ENCODE measurements around the gene PAOX.
"Not testable (repeated sequence)": the region's sequence is repeated elsewhere in the genome, so short reads cannot be mapped to it uniquely, and the experiment has no call there.

Gene PAOX

GRCh38 chr10:133385214-133385613 is 6.2 kb downstream of the PAOX start:
- Histone ChIP-seq H3K9me3 (ENCODE audit: control insufficient read depth in 2 of 2, low read length in 2 of 2) (no peaks in the 10 kb centered on the region), H3K4me3 (ENCODE audit: low read length in 2 of 2) (no peak overlapping the region), H3K36me3 (ENCODE audit: control insufficient read depth in 2 of 2, insufficient read depth in 2 of 2, low read length in 2 of 2) (peaks cover 3 to 9% of the 10 kb centered on the region in 2 donors), H3K27me3 (ENCODE audit: control insufficient read depth in 2 of 2, insufficient read depth in 2 of 2, low read length in 2 of 2) (no peaks in the 10 kb centered on the region), H3K4me1 (ENCODE audit: control insufficient read depth in 2 of 2, insufficient read depth in 2 of 2, low read length in 2 of 2) (peaks cover 0 to 1% of the 10 kb centered on the region in 2 donors), H3K9ac (ENCODE audit: low read depth in 1 of 2, low read length in 2 of 2) (no peak overlapping the region), H3K27ac (ENCODE audit: low read depth in 2 of 2, low read length in 2 of 2) (no peak overlapping the region)

- H3K27me3 ChIP-seq (ENCODE audit: control insufficient read depth in 2 of 2, insufficient read depth in 2 of 2, low read length in 2 of 2); H3K4me1 ChIP-seq (ENCODE audit: control insufficient read depth in 2 of 2, insufficient read depth in 2 of 2, low read length in 2 of 2); H3K9me3 ChIP-seq (ENCODE audit: control insufficient read depth in 2 of 2, low read length in 2 of 2); H3K27ac ChIP-seq (ENCODE audit: low read depth in 2 of 2, low read length in 2 of 2); H3K9ac ChIP-seq (ENCODE audit: low read depth in 1 of 2, low read length in 2 of 2); H3K4me3 ChIP-seq (ENCODE audit: low read length in 2 of 2): not testable (repeated sequence)
- H3K36me3 ChIP-seq (ENCODE audit: control insufficient read depth in 2 of 2, insufficient read depth in 2 of 2, low read length in 2 of 2): peaks cover 3 to 11% of the 10 kb centered on the region in 2 donors
Measured at GRCh38 chr10:133386951-133387350, 7.9 kb downstream of the PAOX start.

GRCh38 chr10:133388236-133388972 is 9.3 kb downstream of the PAOX start:
- Histone ChIP-seq H3K9me3 (ENCODE audit: control insufficient read depth in 2 of 2, low read length in 2 of 2) (no peaks in the 10 kb centered on the region), H3K9ac (ENCODE audit: low read depth in 1 of 2, low read length in 2 of 2) (peak overlapping the region in 1 of 2 donors; percentile 12), H3K4me1 (ENCODE audit: control insufficient read depth in 2 of 2, insufficient read depth in 2 of 2, low read length in 2 of 2) (peaks cover under 1 to 7% of the 10 kb centered on the region in 2 donors), H3K4me3 (ENCODE audit: low read length in 2 of 2) (peak overlapping the region in 1 of 2 donors; percentile 65), H3K27ac (ENCODE audit: low read depth in 2 of 2, low read length in 2 of 2) (peak overlapping the region; percentile 42 to 69), H3K36me3 (ENCODE audit: control insufficient read depth in 2 of 2, insufficient read depth in 2 of 2, low read length in 2 of 2) (peaks cover 3 to 8% of the 10 kb centered on the region in 2 donors), H3K27me3 (ENCODE audit: control insufficient read depth in 2 of 2, insufficient read depth in 2 of 2, low read length in 2 of 2) (no peaks in the 10 kb centered on the region)

GRCh38 chr10:133388973-133389818 is 10.1 kb downstream of the PAOX start:
- Histone ChIP-seq H3K27me3 (ENCODE audit: control insufficient read depth in 2 of 2, insufficient read depth in 2 of 2, low read length in 2 of 2) (no peaks in the 10 kb centered on the region), H3K9me3 (ENCODE audit: control insufficient read depth in 2 of 2, low read length in 2 of 2) (no peaks in the 10 kb centered on the region), H3K27ac (ENCODE audit: low read depth in 2 of 2, low read length in 2 of 2) (peak overlapping the region; percentile 51 to 69), H3K4me1 (ENCODE audit: control insufficient read depth in 2 of 2, insufficient read depth in 2 of 2, low read length in 2 of 2) (peaks cover 2 to 7% of the 10 kb centered on the region in 2 donors), H3K9ac (ENCODE audit: low read depth in 1 of 2, low read length in 2 of 2) (peak overlapping the region; percentile 41 to 60), H3K36me3 (ENCODE audit: control insufficient read depth in 2 of 2, insufficient read depth in 2 of 2, low read length in 2 of 2) (peaks cover 3 to 5% of the 10 kb centered on the region in 2 donors), H3K4me3 (ENCODE audit: low read length in 2 of 2) (peak overlapping the region; percentile 23 to 65)

- no peaks in the 10 kb centered on the region for H3K27me3 ChIP-seq (ENCODE audit: control insufficient read depth in 2 of 2, insufficient read depth in 2 of 2, low read length in 2 of 2)
- H3K27ac ChIP-seq (ENCODE audit: low read depth in 2 of 2, low read length in 2 of 2): peak overlapping the region; percentile 3 to 69
Measured at GRCh38 chr10:133390597-133391248, 11.7 kb downstream of the PAOX start.

GRCh38 chr10:133391249-133391635 is 12.2 kb downstream of the PAOX start:
- no peaks in the 10 kb centered on the region for H3K9me3 ChIP-seq (ENCODE audit: control insufficient read depth in 2 of 2, low read length in 2 of 2)
- no peak overlapping the region for H3K4me3 ChIP-seq (ENCODE audit: low read length in 2 of 2)
- peaks cover 0 to 8% of the 10 kb centered on the region in 2 donors for H3K36me3 ChIP-seq (ENCODE audit: control insufficient read depth in 2 of 2, insufficient read depth in 2 of 2, low read length in 2 of 2)
- no peak overlapping the region for H3K9ac ChIP-seq (ENCODE audit: low read depth in 1 of 2, low read length in 2 of 2)
- peak overlapping the region in 1 of 2 donors; percentile 24 for H3K27ac ChIP-seq (ENCODE audit: low read depth in 2 of 2, low read length in 2 of 2)
- H3K4me1 ChIP-seq (ENCODE audit: control insufficient read depth in 2 of 2, insufficient read depth in 2 of 2, low read length in 2 of 2): peaks cover 8 to 15% of the 10 kb centered on the region in 2 donors
- H3K27me3 ChIP-seq (ENCODE audit: control insufficient read depth in 2 of 2, insufficient read depth in 2 of 2, low read length in 2 of 2): no peaks in the 10 kb centered on the region

More at GRCh38 chr10:133390597-133391248, 11.7 kb downstream of the PAOX start:
- H3K9ac ChIP-seq (ENCODE audit: low read depth in 1 of 2, low read length in 2 of 2): no peak overlapping the region
- H3K4me3 ChIP-seq (ENCODE audit: low read length in 2 of 2): no peak overlapping the region
- no peaks in the 10 kb centered on the region for H3K9me3 ChIP-seq (ENCODE audit: control insufficient read depth in 2 of 2, low read length in 2 of 2)
- H3K4me1 ChIP-seq (ENCODE audit: control insufficient read depth in 2 of 2, insufficient read depth in 2 of 2, low read length in 2 of 2): peaks cover 8 to 15% of the 10 kb centered on the region in 2 donors
- peaks cover 0 to 5% of the 10 kb centered on the region in 2 donors for H3K36me3 ChIP-seq (ENCODE audit: control insufficient read depth in 2 of 2, insufficient read depth in 2 of 2, low read length in 2 of 2)

GRCh38 chr10:133391761-133392518 is 12.9 kb downstream of the PAOX start:
- no peaks in the 10 kb centered on the region for H3K27me3 ChIP-seq (ENCODE audit: control insufficient read depth in 2 of 2, insufficient read depth in 2 of 2, low read length in 2 of 2)
- H3K36me3 ChIP-seq (ENCODE audit: control insufficient read depth in 2 of 2, insufficient read depth in 2 of 2, low read length in 2 of 2): peaks cover 0 to 14% of the 10 kb centered on the region in 2 donors
- no peaks in the 10 kb centered on the region for H3K9me3 ChIP-seq (ENCODE audit: control insufficient read depth in 2 of 2, low read length in 2 of 2)
- H3K4me1 ChIP-seq (ENCODE audit: control insufficient read depth in 2 of 2, insufficient read depth in 2 of 2, low read length in 2 of 2): peaks cover 8 to 15% of the 10 kb centered on the region in 2 donors
- no peak overlapping the region for H3K9ac ChIP-seq (ENCODE audit: low read depth in 1 of 2, low read length in 2 of 2)
- no peak overlapping the region for H3K4me3 ChIP-seq (ENCODE audit: low read length in 2 of 2)
- peak overlapping the region in 1 of 2 donors; percentile 9 for H3K27ac ChIP-seq (ENCODE audit: low read depth in 2 of 2, low read length in 2 of 2)

- peak overlapping the region in 1 of 2 donors; percentile 84 for H3K27ac ChIP-seq (ENCODE audit: low read depth in 2 of 2, low read length in 2 of 2)
- H3K27me3 ChIP-seq (ENCODE audit: control insufficient read depth in 2 of 2, insufficient read depth in 2 of 2, low read length in 2 of 2): no peaks in the 10 kb centered on the region
- H3K9me3 ChIP-seq (ENCODE audit: control insufficient read depth in 2 of 2, low read length in 2 of 2): no peaks in the 10 kb centered on the region
- peaks cover 8 to 15% of the 10 kb centered on the region in 2 donors for H3K4me1 ChIP-seq (ENCODE audit: control insufficient read depth in 2 of 2, insufficient read depth in 2 of 2, low read length in 2 of 2)
- peak overlapping the region; percentile 59 to 83 for H3K4me3 ChIP-seq (ENCODE audit: low read length in 2 of 2)
- H3K9ac ChIP-seq (ENCODE audit: low read depth in 1 of 2, low read length in 2 of 2): peak overlapping the region; percentile 32 to 90
- H3K36me3 ChIP-seq (ENCODE audit: control insufficient read depth in 2 of 2, insufficient read depth in 2 of 2, low read length in 2 of 2): peaks cover 3 to 23% of the 10 kb centered on the region in 2 donors
Measured at GRCh38 chr10:133393401-133394063, 14.5 kb downstream of the PAOX start.

GRCh38 chr10:133394064-133394663 is 15.1 kb downstream of the PAOX start, which contains the start of gene MTG1:
TSS of gene MTG1 (plus strand) at chr10:133394157. CDS start at chr10:133394221, 64 bp downstream.
- Histone ChIP-seq H3K4me1 (ENCODE audit: control insufficient read depth in 2 of 2, insufficient read depth in 2 of 2, low read length in 2 of 2) (peaks cover 8 to 15% of the 10 kb centered on the region in 2 donors), H3K9ac (ENCODE audit: low read depth in 1 of 2, low read length in 2 of 2) (peak within 1 kb of the TSS; percentile 90 to 94), H3K9me3 (ENCODE audit: control insufficient read depth in 2 of 2, low read length in 2 of 2) (no peaks in the 10 kb centered on the region), H3K36me3 (ENCODE audit: control insufficient read depth in 2 of 2, insufficient read depth in 2 of 2, low read length in 2 of 2) (peaks cover 10 to 27% of the 10 kb centered on the region in 2 donors), H3K4me3 (ENCODE audit: low read length in 2 of 2) (peak within 1 kb of the TSS; percentile 83 to 91), H3K27ac (ENCODE audit: low read depth in 2 of 2, low read length in 2 of 2) (peak within 1 kb of the TSS; percentile 84 to 91), H3K27me3 (ENCODE audit: control insufficient read depth in 2 of 2, insufficient read depth in 2 of 2, low read length in 2 of 2) (no peaks in the 10 kb centered on the region)
